HG02610 (cell line): ENCODE results near the gene PERM1.
"Not testable (repeated sequence)": the region's sequence is repeated elsewhere in the genome, so short reads cannot be mapped to it uniquely, and the experiment has no call there.

Experiments used
- ATAC-seq: cut with Tn5 transposase; IDR thresholded peaks from one replicate; pipeline ENCODE4 v1.9.1; 2021; ENCODE audit warnings: mild to moderate bottlenecking, moderate library complexity; ENCODE audit not compliant: unreplicated experiment

The PERM1 gene, protein sequence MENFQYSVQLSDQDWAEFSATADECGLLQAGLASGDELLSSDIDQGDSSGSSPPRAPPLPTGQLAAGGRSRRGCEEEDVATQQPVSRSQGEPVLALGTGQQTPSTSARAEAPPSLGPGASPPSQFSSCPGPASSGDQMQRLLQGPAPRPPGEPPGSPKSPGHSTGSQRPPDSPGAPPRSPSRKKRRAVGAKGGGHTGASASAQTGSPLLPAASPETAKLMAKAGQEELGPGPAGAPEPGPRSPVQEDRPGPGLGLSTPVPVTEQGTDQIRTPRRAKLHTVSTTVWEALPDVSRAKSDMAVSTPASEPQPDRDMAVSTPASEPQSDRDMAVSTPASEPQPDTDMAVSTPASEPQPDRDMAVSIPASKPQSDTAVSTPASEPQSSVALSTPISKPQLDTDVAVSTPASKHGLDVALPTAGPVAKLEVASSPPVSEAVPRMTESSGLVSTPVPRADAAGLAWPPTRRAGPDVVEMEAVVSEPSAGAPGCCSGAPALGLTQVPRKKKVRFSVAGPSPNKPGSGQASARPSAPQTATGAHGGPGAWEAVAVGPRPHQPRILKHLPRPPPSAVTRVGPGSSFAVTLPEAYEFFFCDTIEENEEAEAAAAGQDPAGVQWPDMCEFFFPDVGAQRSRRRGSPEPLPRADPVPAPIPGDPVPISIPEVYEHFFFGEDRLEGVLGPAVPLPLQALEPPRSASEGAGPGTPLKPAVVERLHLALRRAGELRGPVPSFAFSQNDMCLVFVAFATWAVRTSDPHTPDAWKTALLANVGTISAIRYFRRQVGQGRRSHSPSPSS

DNA sequence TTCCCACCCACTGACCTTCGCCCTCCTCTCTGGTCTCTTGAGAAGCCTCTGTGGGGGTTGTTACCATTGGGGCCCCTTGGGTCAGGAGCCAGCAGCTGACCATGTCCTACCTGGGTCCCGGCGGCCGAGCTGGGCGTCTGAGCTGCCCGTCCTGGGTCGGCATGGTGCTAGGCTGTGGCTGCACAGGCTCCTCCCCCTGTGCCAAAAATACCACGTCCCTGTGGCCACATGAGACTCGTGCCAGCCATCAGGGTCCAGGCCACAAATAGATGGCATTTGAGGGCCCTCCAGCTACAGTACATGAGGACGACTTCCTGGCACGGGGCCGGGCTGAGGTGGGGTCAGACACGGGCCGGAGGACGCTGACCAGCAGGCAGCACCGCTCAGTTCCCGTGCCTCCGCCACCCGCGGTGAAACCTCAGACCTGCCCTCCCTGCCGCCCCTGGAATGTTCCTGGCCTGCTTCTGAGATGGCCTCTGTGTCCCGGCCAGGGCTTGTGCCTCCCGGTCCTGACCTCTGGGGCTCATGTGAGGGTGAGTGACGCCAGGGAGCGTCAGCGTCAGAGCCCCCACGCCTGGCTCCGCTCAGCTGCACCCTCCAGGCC, at the start of gene PERM1:
TSS of gene PERM1 (minus strand) at position 139 of the 604 bp plus-strand sequence. CDS start 1,064 bp downstream, outside the sequence.
- ATAC-seq, result no peak

DNA sequence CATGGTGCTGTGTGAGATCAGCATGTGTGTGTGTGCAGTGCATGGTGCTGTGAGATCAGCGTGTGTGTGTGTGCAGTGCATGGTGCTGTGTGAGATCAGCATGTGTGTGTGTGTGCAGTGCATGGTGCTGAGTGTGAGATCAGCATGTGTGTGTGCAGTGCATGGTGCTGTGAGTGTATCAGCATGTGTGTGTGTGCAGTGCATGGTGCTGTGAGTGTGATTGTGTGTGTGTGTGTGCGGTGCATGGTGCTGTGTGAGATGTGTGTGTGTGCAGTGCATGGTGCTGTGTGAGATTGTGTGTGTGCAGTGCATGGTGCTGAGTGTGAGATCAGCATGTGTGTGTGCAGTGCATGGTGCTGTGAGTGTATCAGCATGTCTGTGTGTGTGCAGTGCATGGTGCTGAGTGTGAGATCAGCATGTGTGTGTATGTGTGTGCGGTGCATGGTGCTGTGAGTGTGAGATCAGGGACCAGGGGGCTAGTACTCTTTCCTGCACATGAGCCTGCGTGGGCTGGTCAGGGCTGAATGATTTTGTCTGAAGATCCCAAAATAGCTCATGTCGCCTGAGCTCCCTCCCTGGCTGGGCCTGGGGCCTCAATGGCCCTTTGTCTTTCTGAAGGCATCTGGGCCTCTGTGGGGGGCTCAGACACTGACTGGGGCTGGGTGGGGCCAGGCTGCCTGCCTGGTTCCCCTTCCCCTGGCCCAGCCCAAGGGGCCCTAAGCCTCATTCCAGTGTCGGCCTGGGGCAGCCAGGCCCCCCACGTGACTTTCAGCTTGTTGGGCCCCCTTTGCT, 49.2 kb upstream of the PERM1 start:
- ATAC-seq, result not testable (repeated sequence)

DNA sequence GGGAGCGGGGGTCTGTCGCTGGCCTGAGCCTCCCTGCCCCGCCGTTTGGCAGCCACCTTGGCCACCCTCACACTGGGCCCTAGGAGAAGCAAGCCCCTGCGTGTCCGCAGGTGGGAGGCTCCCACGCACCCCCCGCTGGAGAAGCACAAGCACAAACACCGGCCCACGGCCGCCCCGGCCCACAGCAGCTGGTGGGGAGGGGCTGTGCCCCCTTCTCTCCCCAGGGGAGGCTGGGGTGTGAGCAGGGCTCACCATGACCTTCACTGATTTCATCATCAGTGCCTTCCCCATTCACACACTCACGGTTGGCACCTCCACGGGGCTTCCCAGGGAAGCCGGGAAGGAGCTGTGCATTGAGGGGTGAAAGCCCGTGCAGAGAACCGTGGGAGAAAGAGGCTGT, 45.9 kb upstream of the PERM1 start:
- ATAC-seq, result no peak

DNA sequence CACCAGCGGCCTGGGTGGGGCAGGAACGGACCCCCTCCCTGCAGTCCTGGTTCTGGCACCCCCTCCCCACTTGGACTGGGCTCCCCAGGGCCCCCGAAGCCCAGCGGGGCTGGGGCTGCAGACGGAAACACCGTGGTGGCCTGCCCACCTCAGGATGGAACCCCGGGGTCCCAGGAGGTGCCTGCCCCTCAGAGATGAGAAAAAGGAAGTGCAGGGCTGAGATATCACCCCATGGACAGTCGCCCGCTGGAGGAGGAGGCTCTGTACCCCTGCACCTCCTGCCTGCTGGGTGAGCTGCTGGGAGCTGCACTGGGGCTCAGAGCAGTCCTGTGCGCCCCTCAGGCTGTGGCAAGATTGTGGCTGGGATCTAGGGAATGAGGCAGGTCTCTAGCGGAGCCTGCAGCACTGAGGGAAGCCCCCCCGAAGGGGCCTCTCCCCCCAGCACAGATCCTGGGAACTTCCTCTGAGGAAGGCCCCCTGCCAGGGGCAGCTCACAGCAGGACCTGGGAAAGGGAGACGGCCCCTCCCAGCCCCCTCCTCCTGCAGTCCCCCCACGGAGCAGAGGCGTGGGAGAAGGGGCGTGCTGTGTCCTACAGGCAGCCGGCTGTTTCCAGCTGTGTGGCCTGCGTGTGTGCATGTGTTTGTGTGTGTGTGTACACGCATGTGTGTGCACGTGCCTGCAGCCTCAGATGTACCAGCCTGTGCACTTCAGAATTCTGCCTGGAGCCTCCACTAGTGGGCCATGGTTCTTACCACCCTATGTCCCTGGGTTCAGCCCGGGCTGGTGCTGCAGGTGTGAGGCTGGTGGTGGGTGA, 44.9 kb upstream of the PERM1 start:
- no peak for ATAC-seq

DNA sequence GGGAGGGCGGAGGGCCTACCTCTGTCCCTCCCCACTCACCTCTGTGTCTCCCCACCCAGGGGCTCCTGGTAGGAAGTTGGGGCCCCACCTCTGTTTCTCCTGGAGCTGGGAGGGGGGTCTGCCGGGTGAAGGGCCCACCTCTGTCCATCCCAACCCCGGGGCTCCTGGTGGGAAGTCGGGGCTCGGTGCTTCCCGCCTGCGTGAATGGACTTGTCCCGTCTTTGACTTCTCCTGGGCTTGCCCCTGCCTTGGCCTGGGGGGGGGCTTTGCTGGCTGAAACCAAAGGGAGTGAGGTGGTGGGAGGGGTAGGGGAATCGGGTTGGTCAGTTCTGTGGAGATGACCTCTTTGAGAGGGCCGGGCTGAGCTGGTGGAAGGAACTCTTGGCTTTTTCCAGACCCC, 43.8 kb upstream of the PERM1 start:
- no peak for ATAC-seq

DNA sequence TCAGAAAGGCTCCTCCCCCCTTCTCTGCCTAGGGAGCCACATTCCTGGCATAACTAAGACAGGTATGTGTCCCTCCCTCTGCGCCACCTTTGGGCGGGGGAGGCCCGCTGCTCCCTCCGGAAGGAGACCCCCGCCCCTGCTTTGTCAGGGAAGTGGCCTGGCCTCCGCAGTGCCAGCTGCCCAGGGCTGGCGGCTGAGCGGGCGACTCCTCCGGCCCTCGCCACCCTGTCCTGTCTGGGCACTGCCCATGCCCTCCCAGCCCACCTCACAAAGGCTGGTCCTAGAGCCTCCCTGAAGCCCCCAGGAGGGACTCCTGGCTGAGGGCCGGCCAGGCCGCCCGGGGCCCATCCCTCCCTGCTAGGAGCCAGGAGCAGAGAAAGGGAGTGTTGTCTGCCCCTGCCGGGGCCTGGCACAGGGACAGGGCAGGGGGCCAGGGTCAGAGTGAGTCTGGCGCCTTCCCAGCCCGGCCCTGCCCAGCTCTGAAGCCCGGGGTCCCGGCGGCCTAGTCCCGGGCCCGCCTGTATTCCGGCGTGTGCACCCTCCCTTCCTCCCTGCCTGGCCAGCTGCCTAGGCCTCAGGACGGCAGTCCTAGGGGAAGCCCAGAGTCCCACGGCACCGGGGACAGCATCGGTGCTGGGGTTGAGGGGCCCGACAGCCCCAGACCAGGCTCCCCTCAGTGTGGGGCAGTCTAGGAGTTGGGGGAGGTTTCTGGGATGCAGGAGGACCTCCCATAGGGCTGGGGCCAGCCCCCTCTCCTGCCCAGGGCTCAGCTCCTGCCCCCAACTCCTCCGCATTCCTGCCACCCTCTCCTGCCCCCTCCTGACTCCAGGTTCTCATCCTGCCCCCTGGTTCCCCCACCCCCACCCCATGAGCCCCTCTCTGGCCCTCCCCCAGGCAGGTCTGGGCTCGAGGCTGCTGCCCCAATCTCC, 43.1 kb upstream of the PERM1 start:
- ATAC-seq, result no peak

DNA sequence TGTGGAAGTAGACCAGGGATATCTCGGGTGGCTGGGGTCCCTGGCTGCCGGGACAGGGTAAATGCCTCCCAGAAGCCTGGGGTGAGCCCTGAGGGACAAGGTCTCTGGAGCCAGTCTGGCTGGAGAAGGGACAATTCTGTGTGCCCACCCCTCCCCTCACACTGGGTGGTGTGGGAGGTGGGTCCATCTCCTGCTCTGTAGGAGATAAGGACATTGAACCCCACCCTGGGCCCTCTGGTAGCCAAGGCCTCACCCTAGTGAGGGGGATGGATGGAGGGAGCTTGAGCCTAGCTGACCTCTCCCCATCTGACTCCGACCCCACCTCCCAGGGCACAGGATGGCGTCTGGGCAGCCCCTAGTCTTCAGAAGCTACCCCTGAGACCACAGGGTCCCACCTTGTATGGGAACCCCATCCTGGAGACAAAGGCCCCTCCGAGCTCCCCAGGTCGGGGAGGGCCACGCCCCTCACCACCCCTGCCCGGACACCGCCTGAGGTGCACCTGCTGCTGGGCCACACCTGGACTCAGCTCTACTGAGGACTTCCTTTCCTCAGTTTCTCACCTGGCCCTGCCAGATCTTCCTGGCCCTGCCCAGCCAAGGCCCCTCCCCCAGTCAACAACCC, 42.4 kb upstream of the PERM1 start:
- no peak for ATAC-seq

DNA sequence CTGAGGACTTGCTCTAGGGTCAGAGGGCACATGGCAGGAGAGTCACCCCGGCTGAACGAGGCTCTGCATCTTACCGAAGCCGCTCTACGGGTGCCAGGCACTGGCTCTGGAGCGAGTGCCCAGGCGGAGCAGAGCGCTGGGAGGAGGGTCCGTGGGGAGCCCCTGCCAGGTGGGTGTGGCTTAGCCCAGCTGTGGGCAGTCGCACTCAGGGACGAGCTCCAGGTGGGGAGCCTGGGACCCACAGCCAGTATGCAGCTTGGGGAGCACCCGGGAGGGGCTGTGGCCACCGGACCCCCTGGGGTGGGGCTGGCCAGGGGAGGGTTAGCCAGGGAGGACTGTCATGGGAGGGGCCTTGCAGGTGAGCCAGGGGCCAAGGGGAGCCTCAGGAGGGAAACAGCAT, 41.8 kb upstream of the PERM1 start:
- ATAC-seq, result no peak

DNA sequence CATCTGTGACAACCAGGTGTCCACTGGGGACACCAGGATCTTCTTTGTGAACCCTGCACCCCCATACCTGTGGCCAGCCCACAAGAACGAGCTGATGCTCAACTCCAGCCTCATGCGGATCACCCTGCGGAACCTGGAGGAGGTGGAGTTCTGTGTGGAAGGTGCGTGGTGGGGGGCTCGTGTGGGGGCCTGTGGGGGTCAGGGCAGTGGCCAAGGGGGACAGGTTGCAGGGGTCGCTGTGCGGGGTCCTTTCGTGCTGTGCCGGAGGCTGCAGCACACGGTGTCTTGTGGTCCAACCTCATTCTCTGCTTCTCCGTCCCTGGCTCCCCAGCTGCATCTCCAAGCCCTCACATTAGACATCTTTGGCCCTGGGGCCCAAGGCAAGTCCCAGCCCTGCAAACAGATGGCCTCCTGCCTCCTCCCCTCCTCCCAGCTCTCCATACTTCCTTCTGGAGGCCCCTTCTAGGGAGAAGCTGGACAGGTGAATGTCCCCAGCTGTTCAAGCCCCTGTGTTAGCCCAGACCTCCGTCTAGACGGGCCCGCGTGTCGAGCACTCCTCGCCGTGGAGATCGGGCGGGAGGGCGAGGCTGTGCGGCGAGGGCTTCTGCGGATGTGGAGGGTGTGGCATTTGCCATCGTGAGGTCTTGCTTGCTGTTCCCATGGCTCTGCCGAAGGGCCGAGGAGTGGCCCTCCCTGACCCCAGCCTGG, 40.6 kb upstream of the PERM1 start:
- no peak for ATAC-seq

DNA sequence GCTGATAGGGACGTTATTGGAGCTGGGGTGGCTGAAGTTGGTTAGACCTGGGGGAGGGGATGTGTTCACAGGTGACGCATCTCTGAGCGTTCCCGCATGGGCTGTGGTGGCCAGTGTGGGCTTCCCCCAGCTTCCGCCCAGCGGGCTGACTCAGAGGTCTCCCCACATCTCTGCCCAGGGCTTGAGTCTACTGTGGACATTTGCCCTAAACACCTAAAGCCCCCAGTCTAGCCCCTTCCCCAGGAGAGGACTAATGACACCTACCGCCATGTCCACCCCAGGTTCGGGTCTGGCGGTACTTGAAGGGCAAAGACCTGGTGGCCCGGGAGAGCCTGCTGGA, 40.0 kb upstream of the PERM1 start:
- ATAC-seq, result no peak

DNA sequence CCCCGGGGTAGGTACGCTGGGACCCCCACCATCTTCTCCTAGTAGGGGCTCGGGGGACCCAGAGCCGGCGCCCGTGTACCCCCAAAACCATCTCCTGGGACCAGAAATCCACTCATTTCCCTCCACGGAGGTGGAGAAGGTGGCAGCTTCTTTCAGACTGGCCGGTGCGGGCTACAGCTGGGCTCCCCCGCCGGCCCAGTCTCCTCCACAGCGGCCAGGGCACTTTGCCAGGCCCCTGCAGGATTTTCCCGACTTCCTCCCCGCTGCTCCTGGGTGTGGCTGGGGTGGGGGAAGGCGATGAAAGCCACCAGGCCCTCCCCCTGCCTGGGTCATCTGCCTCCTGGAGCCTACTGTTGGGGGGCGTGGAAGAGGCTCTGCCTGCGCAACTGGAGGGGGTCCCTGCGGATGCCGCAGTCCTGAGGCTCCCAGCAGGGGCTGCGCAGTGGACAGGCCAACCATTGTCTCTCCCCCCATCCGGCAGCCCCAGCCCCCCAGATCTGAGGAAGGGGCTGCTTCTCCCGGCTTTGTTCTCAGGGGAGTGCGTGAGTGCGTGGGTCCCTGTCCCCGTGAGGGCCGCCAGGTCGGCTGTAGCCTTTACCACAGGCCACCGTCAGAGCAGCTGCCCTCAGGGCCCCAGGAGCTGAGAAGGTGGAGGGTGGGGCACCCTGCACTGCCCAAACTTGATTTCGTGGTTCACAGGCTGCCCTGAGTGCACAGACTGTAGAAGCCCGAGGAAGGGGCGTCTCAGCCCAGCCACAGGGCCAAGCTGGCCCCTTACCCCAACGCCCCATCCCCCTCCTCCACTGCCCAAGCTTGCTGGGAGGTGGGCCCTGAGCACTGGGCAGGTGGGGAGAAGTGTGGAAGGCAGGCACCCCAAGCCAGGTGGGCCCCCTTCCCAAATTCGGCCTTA, 39.4 kb upstream of the PERM1 start:
- no peak for ATAC-seq

DNA sequence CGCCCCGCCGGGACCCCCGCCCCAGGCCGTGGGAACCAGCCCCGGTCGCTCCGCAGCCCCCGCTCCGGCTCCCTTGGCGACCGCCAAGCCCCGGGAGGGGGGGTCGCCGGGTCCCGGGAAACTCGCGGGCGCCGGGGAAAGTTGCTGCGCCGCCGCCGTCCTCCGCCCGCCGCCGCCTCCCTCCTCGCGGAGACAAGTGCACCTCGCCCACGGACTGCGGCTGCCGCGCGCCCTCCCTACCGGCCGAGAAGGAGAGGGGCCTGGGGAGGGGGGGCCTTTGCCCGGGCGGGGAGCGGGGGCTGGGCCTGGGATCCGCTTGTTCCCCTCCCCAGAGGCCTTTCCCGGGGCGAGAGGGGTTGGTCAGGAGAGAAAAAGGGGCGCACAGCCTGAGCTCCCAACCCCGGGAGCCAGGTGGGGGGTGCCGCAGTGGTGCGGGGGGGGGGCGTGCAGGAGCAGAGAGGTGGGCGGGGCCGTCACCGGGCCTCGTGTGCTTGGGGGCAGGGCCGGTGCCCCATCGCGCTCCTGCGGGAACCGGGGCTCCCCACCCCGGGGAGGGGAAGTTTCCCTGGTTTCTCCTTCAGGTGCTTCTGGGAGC, 38.6 kb upstream of the PERM1 start:
- ATAC-seq, result no peak

DNA sequence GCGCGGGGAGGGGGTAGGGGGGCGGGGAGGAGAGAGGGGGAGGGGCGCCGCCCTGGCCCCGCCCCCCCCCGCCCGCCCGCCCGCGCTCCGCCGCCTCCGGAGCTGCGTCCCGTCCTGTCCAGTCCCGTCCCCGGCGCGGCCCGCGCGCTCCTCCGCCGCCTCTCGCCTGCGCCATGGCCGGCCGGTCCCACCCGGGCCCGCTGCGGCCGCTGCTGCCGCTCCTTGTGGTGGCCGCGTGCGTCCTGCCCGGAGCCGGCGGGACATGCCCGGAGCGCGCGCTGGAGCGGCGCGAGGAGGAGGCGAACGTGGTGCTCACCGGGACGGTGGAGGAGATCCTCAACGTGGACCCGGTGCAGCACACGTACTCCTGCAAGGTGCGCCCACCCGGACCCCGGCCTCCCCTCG, 38.1 kb upstream of the PERM1 start, which contains the start of gene AGRN:
TSS of gene AGRN (plus strand) at position 121 of the 405 bp plus-strand sequence. CDS start at position 174, 53 bp downstream.
- peak; percentile 16 for ATAC-seq

DNA sequence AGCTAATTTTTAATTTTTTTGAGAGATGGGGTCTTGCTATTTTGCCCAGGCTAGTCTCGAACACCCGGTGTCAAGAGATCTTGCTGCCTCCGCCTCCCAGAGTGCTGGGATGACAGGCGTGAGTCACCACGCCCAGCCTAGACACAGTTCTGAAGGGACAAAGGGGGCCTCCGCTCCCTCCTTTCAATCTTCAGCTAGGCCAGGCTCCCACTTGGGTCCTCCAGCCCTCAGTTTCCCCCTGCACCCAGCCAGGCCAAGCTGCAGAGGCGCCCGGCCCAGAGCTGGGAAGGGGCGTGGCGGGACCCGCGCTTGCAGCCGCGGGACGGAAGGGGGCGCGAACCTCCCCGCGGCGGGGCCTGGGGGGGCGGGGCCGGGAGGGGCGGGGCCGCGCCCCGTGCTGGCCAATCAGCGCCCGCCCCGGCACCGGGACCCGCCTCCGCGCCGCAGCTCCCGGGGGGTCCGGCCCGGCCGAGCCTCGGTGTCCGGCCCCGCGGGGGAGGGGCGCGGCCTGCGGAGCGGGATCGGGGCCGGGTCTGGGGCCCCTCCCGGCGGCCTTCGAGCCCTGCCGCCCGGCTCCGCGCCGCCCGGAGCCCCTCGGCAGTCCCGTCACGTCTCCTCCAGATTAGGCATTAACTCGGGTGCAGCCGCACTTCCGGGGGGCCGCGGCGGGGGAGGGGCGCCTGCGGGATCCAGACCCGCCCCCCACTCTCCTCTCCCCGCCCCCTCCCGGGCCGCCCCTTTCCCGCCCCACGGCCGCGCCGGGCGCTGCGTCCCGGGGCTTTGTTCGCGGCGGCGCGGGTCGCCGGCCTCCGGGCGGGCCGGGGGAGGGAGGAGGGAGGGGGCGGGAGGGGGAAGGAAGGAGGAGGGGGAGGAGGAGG, 37.5 kb upstream of the PERM1 start:
- peak; percentile 60 for ATAC-seq

DNA sequence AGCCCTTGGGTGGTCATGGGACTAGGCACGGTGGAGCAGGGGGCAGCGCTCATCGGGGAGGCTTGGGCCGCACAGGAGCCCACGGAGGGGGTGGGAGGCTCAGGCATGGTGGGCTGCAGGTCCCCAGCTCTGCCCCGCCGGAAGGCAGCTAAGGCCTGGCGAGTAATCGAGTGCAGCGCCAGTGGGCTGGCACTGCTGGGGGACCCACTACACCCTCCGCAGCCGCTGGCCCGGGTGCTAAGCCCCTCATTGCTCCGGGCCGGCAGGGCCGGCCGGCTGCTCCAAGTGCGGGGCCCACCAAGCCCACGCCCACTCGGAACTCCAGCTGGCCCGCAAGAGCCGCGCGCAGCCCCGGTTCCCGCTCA, 36.4 kb upstream of the PERM1 start:
- ATAC-seq, result not testable (repeated sequence)
